Sigmoid colon (tissue), 4 donors: ENCODE measurements around the gene SLC12A9.

ENCODE experiments used
- CTCF ChIP-seq, 4 experiments: fragments of 450-650 bp in 3 of 4; fragments of 200-600 bp in 1 of 4; IDR thresholded peaks; one replicate each; pipeline ENCODE4 v1.5.1; 2016 to 2019; ENCODE audit warnings: antibody characterized with exemption in 4 of 4, mild to moderate bottlenecking in 3 of 4, moderate library complexity in 2 of 4
- EP300 ChIP-seq, 4 donors: sonication (generic); formaldehyde crosslinking; IDR thresholded peaks; one replicate each; pipeline ENCODE4 v1.6.1; 2017; ENCODE audit warnings: antibody characterized with exemption in 4 of 4
- POLR2A ChIP-seq, 2 donors: fragments of 450-650 bp; IDR thresholded peaks; one replicate each; pipeline ENCODE4 v1.6.1; 2016; ENCODE audit warnings: antibody characterized with exemption in 2 of 2, mild to moderate bottlenecking in 2 of 2, moderate library complexity in 2 of 2

- peak; percentile 58 to 86 (median 69) for TF ChIP-seq CTCF (IDR thresholded peaks at IDR 0.05)
- TF ChIP-seq POLR2A (IDR thresholded peaks at IDR 0.05), result peak; percentile 97 to 98
- TF ChIP-seq EP300 (IDR thresholded peaks at IDR 0.05), result peak in 1 of 4 donors; percentile 78
Observed at GRCh38 chr7:100874577-100875355, 22.3 kb downstream of the SLC12A9 start, which contains the start of gene SRRT.
